Gastrocnemius medialis (tissue), 4 donors: ENCODE measurements around the gene KHDC1.

ENCODE experiments used
- CTCF ChIP-seq, 5 experiments: fragments of 450-650 bp in 3 of 5; fragments of 200-600 bp in 2 of 5; sonication (generic) in 2 of 5; IDR thresholded peaks in 4 of 5; conservative IDR thresholded peaks in 1 of 5; 1 replicate in 4 of 5; 2 replicates in 1 of 5; pipeline ENCODE4 v1.5.1; 2016 to 2019; ENCODE audit warnings: antibody characterized with exemption in 5 of 5, mild to moderate bottlenecking in 3 of 5, moderate library complexity in 3 of 5
- POLR2A ChIP-seq, 2 donors: fragments of 450-650 bp; IDR thresholded peaks; one replicate each; pipeline ENCODE4 v1.6.1; 2017; ENCODE audit warnings: antibody characterized with exemption in 2 of 2, mild to moderate bottlenecking in 2 of 2, moderate library complexity in 2 of 2

- TF ChIP-seq CTCF (IDR thresholded peaks at IDR 0.05 in 4 of 5, conservative IDR thresholded peaks at IDR 0.05 in 1 of 5) (no peak), POLR2A (IDR thresholded peaks at IDR 0.05) (no peak)
Observed at GRCh38 chr6:73285674-73286283, 22.8 kb upstream of the KHDC1 start.
